ENCODE measurements around the gene SLC13A3. TPM values are rescaled to one million over a fixed set of nuclear protein-coding genes. Genes with fewer than 3 reads are reported as not detected.

Gene SLC13A3
- polyA plus RNA-seq, 1 donor = 3.7 TPM

DNA sequence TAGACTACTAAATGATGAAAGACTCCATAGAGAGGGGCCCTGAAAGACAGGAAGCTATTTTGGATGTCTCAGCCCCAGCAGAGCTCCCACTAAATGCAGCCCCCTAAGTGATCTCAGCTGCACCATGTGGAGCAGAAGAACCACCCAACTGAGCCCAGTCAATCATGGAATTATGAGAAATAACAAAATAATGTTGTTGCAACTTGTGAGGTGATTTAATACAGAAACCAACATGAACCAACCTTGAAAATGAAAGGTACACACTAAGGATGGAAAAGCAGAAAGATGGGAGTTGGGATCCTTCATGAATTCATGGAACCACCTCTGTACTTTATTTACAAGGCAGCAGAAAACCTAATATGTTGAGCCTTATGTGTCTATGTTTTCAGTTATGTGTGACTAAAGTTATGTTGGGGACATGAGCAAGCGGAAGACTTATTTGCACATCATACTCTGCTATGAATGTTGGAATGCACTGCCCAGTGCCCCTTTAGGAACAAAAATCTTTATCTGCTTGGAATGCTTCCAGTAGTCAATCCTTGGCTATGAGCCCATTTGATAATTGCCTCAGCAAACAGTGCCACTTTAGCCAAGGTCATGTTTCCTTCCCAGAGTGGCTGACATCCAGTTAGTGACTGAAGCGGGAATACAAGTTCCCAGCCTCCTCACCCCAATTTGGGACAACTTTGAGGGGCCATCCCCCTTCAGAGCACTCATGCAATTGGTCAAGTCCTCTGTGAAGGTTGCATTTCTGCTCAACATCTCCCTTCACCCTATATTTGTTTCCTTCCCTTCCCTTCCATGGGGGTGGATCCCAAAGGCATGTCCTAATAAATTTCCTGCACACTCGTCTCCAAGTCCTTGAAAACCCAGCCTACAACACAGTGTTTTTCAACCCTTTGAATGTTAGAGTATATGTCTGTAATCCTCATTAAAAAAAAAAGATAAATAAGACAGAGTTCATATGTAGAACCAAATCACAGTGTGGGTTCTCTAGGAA lies 19.6 kb upstream of the SLC13A3 start:
- Histone ChIP-seq H3K27ac (ENCODE audit: low read length) (no peak overlapping the region), H3K9me3 (ENCODE audit: control insufficient read depth, low read depth, low read length) (no peaks in the 10 kb centered on the region), H3K4me3 (ENCODE audit: low read length) (no peak overlapping the region), H3K36me3 (ENCODE audit: control insufficient read depth, insufficient read depth, low read length) (no peaks in the 10 kb centered on the region), H3K4me1 (ENCODE audit: control insufficient read depth, insufficient read depth, low read length) (no peaks in the 10 kb centered on the region), H3K27me3 (ENCODE audit: control insufficient read depth, insufficient read depth, low read length) (no peaks in the 10 kb centered on the region)
- DNase-seq = no peak
- no CpG with 5 or more reads among the region's 3 CpGs for WGBS (ENCODE audit: insufficient coverage, low lambda C conversion rate)

DNA sequence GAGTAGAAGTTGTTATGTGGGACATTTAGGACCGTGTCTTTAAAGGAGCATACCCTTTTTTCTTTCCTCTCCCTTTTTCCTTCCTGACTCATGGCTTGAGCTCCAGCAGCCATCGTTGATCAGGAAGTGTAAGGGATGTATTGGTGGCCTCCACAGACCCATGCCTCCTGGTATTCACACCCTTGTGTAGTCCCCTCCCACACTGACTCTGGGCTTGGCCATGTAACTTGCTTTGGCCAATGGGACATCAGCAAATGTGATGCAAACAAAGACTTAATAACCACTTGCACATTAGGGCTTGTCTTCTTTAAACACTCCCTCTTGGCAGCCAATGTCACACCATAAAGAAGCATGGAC lies 18.9 kb upstream of the SLC13A3 start:
- no peaks in the 10 kb centered on the region for H3K27me3 ChIP-seq (ENCODE audit: control insufficient read depth, insufficient read depth, low read length)
- WGBS (ENCODE audit: insufficient coverage, low lambda C conversion rate) = no CpG with 5 or more reads among the region's 2 CpGs
- H3K36me3 ChIP-seq (ENCODE audit: control insufficient read depth, insufficient read depth, low read length) = no peaks in the 10 kb centered on the region
- no peaks in the 10 kb centered on the region for H3K9me3 ChIP-seq (ENCODE audit: control insufficient read depth, low read depth, low read length)
- H3K27ac ChIP-seq (ENCODE audit: low read length) = no peak overlapping the region
- no peak for DNase-seq
- no peaks in the 10 kb centered on the region for H3K4me1 ChIP-seq (ENCODE audit: control insufficient read depth, insufficient read depth, low read length)
- no peak overlapping the region for H3K4me3 ChIP-seq (ENCODE audit: low read length)

DNA sequence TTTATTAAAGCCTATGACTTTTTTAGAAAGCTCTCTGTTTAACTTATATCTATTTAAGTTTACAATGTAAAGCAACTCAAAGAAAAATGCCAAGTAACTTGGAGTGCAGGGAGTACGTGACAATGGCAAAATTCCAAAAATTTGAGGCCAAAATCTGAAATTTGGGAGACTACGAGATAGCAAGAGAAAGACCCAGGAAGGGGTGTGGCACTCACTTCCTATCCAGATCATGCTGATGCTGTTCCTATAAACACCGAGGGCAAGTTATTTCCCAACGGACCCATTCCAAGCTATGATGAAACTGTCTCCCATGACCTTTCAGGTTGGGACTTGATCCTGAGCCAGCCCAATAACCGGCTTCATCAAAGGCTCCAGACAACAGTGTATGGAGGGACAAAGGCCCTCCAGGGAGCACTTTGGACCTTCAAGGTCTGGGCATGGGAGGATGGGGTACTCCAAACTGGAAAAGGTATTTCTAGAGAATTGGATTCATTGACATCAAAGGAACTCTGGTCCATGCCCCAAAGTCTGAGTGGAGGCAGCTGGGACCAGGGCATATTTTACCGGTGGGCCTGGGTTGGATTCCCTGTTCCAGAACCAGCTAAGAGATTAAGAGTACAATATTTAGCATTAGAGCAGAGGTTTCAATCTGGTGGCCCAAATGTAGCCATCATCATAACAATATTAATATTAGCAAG lies 15.7 kb upstream of the SLC13A3 start:
- WGBS (ENCODE audit: insufficient coverage, low lambda C conversion rate) = 90% methylated on average over 2 of the region's 6 CpGs
- H3K27ac ChIP-seq (ENCODE audit: low read length) = no peak overlapping the region
- H3K4me1 ChIP-seq (ENCODE audit: control insufficient read depth, insufficient read depth, low read length) = no peaks in the 10 kb centered on the region
- no peaks in the 10 kb centered on the region for H3K36me3 ChIP-seq (ENCODE audit: control insufficient read depth, insufficient read depth, low read length)
- H3K9me3 ChIP-seq (ENCODE audit: control insufficient read depth, low read depth, low read length) = no peaks in the 10 kb centered on the region
- no peak for DNase-seq
- no peaks in the 10 kb centered on the region for H3K27me3 ChIP-seq (ENCODE audit: control insufficient read depth, insufficient read depth, low read length)
- H3K4me3 ChIP-seq (ENCODE audit: low read length) = no peak overlapping the region

DNA sequence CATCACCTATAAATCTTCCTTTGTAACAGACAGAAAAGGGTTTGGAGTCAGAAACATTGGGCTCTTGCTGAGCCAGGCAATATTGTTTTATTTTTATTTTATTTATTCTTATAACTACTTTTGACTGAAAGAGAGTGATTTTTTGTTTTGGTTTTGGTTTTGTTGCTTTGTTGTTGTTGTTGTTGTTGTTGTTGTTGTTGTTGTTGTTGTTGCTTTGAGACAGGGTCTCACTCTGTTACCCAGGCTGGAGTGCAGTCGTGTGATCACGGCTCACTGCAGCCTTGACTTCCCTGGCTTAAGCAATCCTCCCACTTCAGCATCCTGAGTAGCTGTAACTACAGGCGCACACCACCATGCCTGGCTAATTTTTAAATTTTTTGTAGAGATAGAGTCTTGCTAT lies 15.0 kb upstream of the SLC13A3 start:
- WGBS (ENCODE audit: insufficient coverage, low lambda C conversion rate) = no CpG with 5 or more reads among the region's 3 CpGs

DNA sequence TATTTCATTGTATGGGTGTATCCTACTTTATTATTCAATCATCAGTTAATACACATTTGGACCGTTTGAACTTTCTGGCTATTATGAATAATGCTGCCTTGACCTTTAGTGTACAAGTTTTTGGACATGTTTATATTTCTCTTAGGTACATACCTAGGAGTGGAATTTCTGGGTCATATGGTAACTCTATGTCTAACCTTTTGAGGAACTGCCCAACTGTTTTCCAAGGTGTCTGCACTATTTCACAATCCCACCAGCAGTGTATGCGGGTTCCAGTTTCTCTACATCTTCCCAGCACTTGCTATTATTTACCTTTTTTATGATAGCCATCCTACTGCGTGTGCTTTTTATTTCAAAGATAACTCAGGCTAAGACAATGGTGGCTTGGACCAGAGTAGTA lies 14.3 kb upstream of the SLC13A3 start:
- WGBS (ENCODE audit: insufficient coverage, low lambda C conversion rate) = no CpG with 5 or more reads among the region's 3 CpGs
- Histone ChIP-seq H3K36me3 (ENCODE audit: control insufficient read depth, insufficient read depth, low read length) (no peaks in the 10 kb centered on the region), H3K27ac (ENCODE audit: low read length) (no peak overlapping the region), H3K27me3 (ENCODE audit: control insufficient read depth, insufficient read depth, low read length) (no peaks in the 10 kb centered on the region), H3K4me1 (ENCODE audit: control insufficient read depth, insufficient read depth, low read length) (no peaks in the 10 kb centered on the region), H3K9me3 (ENCODE audit: control insufficient read depth, low read depth, low read length) (no peaks in the 10 kb centered on the region), H3K4me3 (ENCODE audit: low read length) (no peak overlapping the region)
- no peak for DNase-seq

More for the DNA sequence above, 15.0 kb upstream of the SLC13A3 start:
- H3K27ac ChIP-seq (ENCODE audit: low read length) = no peak overlapping the region
- DNase-seq = no peak
- no peaks in the 10 kb centered on the region for H3K36me3 ChIP-seq (ENCODE audit: control insufficient read depth, insufficient read depth, low read length)
- H3K27me3 ChIP-seq (ENCODE audit: control insufficient read depth, insufficient read depth, low read length) = no peaks in the 10 kb centered on the region
- no peaks in the 10 kb centered on the region for H3K9me3 ChIP-seq (ENCODE audit: control insufficient read depth, low read depth, low read length)
- H3K4me1 ChIP-seq (ENCODE audit: control insufficient read depth, insufficient read depth, low read length) = no peaks in the 10 kb centered on the region
- no peak overlapping the region for H3K4me3 ChIP-seq (ENCODE audit: low read length)

DNA sequence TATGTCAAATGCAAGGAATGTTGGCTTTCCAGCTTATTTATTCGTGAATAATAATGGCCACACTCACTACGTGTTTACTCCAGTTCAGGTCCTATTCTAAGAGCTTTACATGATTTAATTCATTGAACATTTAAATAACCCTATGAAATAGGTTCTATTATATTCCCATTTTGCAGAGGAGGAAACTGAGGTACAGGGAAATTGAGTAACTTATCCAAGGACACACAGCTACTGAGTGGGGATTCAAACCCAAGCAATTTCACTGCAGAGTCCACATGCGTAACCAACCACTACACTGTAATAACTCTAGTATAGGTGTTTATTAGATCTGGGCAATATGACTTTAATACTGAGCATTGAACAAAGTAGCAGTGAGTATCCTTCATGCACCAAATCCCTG lies 12.3 kb upstream of the SLC13A3 start:
- no peak for DNase-seq
- H3K4me1 ChIP-seq (ENCODE audit: control insufficient read depth, insufficient read depth, low read length) = no peaks in the 10 kb centered on the region
- H3K27me3 ChIP-seq (ENCODE audit: control insufficient read depth, insufficient read depth, low read length) = no peaks in the 10 kb centered on the region
- WGBS (ENCODE audit: insufficient coverage, low lambda C conversion rate) = no CpG with 5 or more reads among the region's 3 CpGs
- no peak overlapping the region for H3K4me3 ChIP-seq (ENCODE audit: low read length)
- no peaks in the 10 kb centered on the region for H3K9me3 ChIP-seq (ENCODE audit: control insufficient read depth, low read depth, low read length)
- no peaks in the 10 kb centered on the region for H3K36me3 ChIP-seq (ENCODE audit: control insufficient read depth, insufficient read depth, low read length)
- no peak overlapping the region for H3K27ac ChIP-seq (ENCODE audit: low read length)

DNA sequence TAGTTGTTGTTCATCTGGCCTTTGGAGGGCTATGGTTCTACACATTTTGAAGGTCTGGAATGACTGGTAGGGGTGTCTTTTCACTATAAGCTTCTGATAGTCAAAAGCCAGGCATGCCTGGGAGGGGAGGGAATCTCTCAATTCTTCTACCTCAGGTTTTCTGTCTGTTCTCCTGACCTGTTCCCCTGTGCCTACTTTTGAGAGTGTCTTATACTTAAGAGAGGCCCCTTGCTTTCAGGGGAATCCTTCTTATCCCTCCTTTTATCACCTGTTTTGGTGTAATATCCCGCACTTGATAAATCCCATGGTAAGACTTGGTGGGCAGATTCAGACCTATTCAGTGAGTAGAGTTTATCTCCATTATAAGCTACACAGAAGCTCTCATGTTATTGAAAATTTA lies 10.4 kb upstream of the SLC13A3 start:
- no CpG with 5 or more reads among the region's 1 CpG for WGBS (ENCODE audit: insufficient coverage, low lambda C conversion rate)
- H3K9me3 ChIP-seq (ENCODE audit: control insufficient read depth, low read depth, low read length) = no peaks in the 10 kb centered on the region

DNA sequence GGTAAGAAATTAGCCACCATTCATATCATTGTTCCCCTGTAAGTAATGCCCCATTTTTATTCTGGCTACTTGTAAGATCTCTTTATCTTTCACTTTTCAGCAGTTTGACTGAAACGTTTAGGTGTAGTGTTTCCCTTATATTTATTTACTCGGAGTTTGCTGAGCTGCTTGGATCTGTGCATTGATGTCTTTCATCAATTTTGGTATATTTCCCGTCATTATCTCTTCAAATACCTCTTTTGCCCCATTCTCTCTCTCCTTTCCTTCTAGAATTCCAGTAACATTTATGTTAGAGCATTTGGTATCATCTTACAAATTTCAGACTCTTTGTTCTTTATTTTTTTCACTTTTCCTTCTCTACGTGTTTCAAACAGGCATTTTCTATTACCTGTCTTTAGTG lies 9.2 kb upstream of the SLC13A3 start:
- H3K4me1 ChIP-seq (ENCODE audit: control insufficient read depth, insufficient read depth, low read length) = no peaks in the 10 kb centered on the region
- H3K27ac ChIP-seq (ENCODE audit: low read length) = no peak overlapping the region
- DNase-seq = no peak
- 75% methylated on average over 3 of the region's 4 CpGs for WGBS (ENCODE audit: insufficient coverage, low lambda C conversion rate)
- H3K36me3 ChIP-seq (ENCODE audit: control insufficient read depth, insufficient read depth, low read length) = no peaks in the 10 kb centered on the region
- H3K4me3 ChIP-seq (ENCODE audit: low read length) = no peak overlapping the region
- H3K27me3 ChIP-seq (ENCODE audit: control insufficient read depth, insufficient read depth, low read length) = no peaks in the 10 kb centered on the region
- no peaks in the 10 kb centered on the region for H3K9me3 ChIP-seq (ENCODE audit: control insufficient read depth, low read depth, low read length)

More for the DNA sequence above, 10.4 kb upstream of the SLC13A3 start:
- Histone ChIP-seq H3K4me3 (ENCODE audit: low read length) (no peak overlapping the region), H3K27ac (ENCODE audit: low read length) (no peak overlapping the region), H3K36me3 (ENCODE audit: control insufficient read depth, insufficient read depth, low read length) (no peaks in the 10 kb centered on the region), H3K4me1 (ENCODE audit: control insufficient read depth, insufficient read depth, low read length) (no peaks in the 10 kb centered on the region), H3K27me3 (ENCODE audit: control insufficient read depth, insufficient read depth, low read length) (no peaks in the 10 kb centered on the region)
- DNase-seq = no peak

DNA sequence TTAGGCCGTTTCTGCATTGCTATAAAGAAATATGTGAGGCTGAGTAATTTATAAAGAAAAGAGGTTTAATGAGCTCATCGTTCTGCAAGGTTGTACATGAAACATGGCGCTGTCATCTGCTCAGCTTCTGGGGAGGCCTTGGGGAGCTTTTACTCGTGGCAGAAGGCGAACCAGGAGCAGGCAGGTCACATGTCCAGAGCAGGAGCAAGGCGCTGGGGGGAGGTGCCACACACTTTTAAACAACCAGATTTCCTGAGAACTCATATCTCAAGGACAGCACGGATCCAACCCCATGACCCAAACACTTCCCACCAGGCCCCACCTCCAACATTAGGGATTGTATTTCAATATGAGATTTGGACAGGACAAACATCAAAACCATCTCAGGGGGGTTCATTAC lies 6.4 kb upstream of the SLC13A3 start:
- no peaks in the 10 kb centered on the region for H3K36me3 ChIP-seq (ENCODE audit: control insufficient read depth, insufficient read depth, low read length)
- H3K9me3 ChIP-seq (ENCODE audit: control insufficient read depth, low read depth, low read length) = no peaks in the 10 kb centered on the region
- WGBS (ENCODE audit: insufficient coverage, low lambda C conversion rate) = no CpG with 5 or more reads among the region's 7 CpGs
- no peak overlapping the region for H3K27ac ChIP-seq (ENCODE audit: low read length)
- H3K4me3 ChIP-seq (ENCODE audit: low read length) = no peak overlapping the region
- no peaks in the 10 kb centered on the region for H3K4me1 ChIP-seq (ENCODE audit: control insufficient read depth, insufficient read depth, low read length)
- no peak for DNase-seq
- H3K27me3 ChIP-seq (ENCODE audit: control insufficient read depth, insufficient read depth, low read length) = no peaks in the 10 kb centered on the region

DNA sequence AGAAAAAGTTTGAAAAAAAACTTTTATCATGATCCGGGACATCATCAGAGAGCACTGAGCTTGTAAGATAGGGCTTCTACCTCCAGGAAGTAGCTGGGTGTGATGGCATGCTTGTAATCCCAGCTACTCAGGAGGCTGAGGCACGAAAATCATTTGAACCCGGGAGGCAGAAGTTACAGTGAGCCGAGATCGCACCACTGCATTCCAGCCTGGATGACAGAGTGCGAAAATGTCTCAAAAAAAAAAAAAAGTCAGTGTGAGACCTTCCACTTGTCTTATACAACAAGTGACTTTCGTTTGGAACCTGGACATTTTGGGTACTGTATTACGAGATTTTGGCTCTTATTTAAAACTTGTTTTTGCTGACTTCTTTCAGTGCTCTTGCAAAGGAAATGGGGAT lies 5.9 kb upstream of the SLC13A3 start:
- H3K9me3 ChIP-seq (ENCODE audit: control insufficient read depth, low read depth, low read length) = no peaks in the 10 kb centered on the region
- no CpG with 5 or more reads among the region's 8 CpGs for WGBS (ENCODE audit: insufficient coverage, low lambda C conversion rate)
- peaks cover 2% of the 10 kb centered on the region for H3K27me3 ChIP-seq (ENCODE audit: control insufficient read depth, insufficient read depth, low read length)
- H3K27ac ChIP-seq (ENCODE audit: low read length) = no peak overlapping the region
- no peak overlapping the region for H3K4me3 ChIP-seq (ENCODE audit: low read length)
- no peak for DNase-seq
- no peaks in the 10 kb centered on the region for H3K4me1 ChIP-seq (ENCODE audit: control insufficient read depth, insufficient read depth, low read length)
- no peaks in the 10 kb centered on the region for H3K36me3 ChIP-seq (ENCODE audit: control insufficient read depth, insufficient read depth, low read length)

Data from large intestine (tissue), 3 donors.